Activated B cell treated with CpG ODN at 0.5 μM for 24 hours (primary cell): ENCODE data around the gene LTA. TPM values are rescaled to one million over a fixed set of nuclear protein-coding genes. Genes with fewer than 3 reads are reported as not detected.

ENCODE experiments used
- ATAC-seq: fragments of 200-7000 bp; cut with Tn5 transposase; one replicate; pipeline ENCODE4 v1.10.0; 2021; ENCODE audit warnings: low read depth, mild to moderate bottlenecking, moderate library complexity
- CTCF ChIA-PET: fragments of 350-600 bp; sonication (Branson Sonifier 250); formaldehyde crosslinking; loops from one replicate; lab custom pipeline; 2021; ENCODE audit warnings: antibody characterized with exemption; lab: Charles Lee
- POLR2A ChIA-PET: fragments of 350-600 bp; sonication (Branson Sonifier 250); formaldehyde crosslinking; loops from one replicate; lab custom pipeline; 2021; ENCODE audit warnings: antibody characterized with exemption; lab: Charles Lee
- DNase-seq: peaks from one replicate; pipeline ENCODE4 v3.0.0; 2022
- H3K27ac Mint-ChIP-seq: one replicate; pipeline ENCODE4 v1.8.0; 2020; ENCODE audit warnings: mixed read lengths
- H3K27me3 Mint-ChIP-seq: one replicate; pipeline ENCODE4 v1.8.0; 2021; ENCODE audit warnings: mixed read lengths
- H3K36me3 Mint-ChIP-seq: one replicate; pipeline ENCODE4 v1.8.0; 2021; ENCODE audit warnings: low read depth, mixed read lengths
- H3K4me1 Mint-ChIP-seq: one replicate; pipeline ENCODE4 v1.8.0; 2021; ENCODE audit warnings: mixed read lengths
- H3K4me3 Mint-ChIP-seq: one replicate; pipeline ENCODE4 v1.8.0; 2020; ENCODE audit warnings: mild to moderate bottlenecking, mixed read lengths
- H3K9me3 Mint-ChIP-seq: one replicate; pipeline ENCODE4 v1.8.0; 2020; ENCODE audit warnings: mixed read lengths
- intact Hi-C: fragments of 100-400 bp; cut with micrococcal nuclease; formaldehyde crosslinking; loops from one replicate; pipeline ENCODE4 v1.15.1; 2024
- total RNA-seq: library from RNA; stranded (reverse); gene quantifications from 2 replicates; pipeline ENCODE4 v1.2.3, GENCODE V29; 2022
- TF ChIP-seq, protein P1 (sequence below): fragments of 200-600 bp; IDR thresholded peaks from one replicate; pipeline ENCODE4 v1.8.0; 2022; ENCODE audit warnings: antibody characterized with exemption, mild to moderate bottlenecking

Gene LTA
- total RNA-seq, 1 donor from 2014 or later: 66.0 TPM

DNA sequence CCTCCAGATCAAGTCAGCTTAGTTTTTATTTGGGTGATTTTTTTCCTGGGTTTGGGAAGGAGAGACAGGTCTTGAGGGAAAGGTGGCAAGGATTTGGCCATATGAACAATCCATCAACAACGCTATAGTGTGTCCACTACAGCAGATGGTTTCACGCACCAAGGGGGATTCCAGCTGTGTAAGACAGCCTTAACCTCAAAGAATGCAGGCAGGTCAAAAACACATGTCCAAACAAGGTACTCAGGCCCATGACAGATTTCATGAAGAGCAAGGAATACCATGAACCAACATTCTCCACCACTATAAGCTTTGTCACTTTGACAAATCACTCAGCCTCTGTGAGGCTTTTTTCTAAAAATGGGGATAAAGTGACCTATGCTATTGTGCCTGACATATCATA lies 44.9 kb downstream of the LTA start:
- peaks cover 1% of the 10 kb centered on the region for H3K9me3 Mint-ChIP-seq
- no peaks in the 10 kb centered on the region for H3K27me3 Mint-ChIP-seq
- TF ChIP-seq, protein P1, sequence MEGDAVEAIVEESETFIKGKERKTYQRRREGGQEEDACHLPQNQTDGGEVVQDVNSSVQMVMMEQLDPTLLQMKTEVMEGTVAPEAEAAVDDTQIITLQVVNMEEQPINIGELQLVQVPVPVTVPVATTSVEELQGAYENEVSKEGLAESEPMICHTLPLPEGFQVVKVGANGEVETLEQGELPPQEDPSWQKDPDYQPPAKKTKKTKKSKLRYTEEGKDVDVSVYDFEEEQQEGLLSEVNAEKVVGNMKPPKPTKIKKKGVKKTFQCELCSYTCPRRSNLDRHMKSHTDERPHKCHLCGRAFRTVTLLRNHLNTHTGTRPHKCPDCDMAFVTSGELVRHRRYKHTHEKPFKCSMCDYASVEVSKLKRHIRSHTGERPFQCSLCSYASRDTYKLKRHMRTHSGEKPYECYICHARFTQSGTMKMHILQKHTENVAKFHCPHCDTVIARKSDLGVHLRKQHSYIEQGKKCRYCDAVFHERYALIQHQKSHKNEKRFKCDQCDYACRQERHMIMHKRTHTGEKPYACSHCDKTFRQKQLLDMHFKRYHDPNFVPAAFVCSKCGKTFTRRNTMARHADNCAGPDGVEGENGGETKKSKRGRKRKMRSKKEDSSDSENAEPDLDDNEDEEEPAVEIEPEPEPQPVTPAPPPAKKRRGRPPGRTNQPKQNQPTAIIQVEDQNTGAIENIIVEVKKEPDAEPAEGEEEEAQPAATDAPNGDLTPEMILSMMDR: no peak
- intact Hi-C loops: no loop called here
- H3K27ac Mint-ChIP-seq: peak overlapping the region; percentile 42
- H3K36me3 Mint-ChIP-seq: peaks cover 15% of the 10 kb centered on the region
- ChIA-PET CTCF (interaction anchor here (0.6 to 1.7 kb wide), 3 partner anchors 12 to 22 kb away, joined by 3 to 4 read pairs (median 3); no protein-coding TSS in a partner anchor), POLR2A (interaction anchor here (0.6 to 1.6 kb wide), 3 partner anchors 25 to 60 kb away, joined by 3 to 8 read pairs (median 7); partner anchors contain the start of gene NCR3)
- no peak overlapping the region for H3K4me3 Mint-ChIP-seq
- ATAC-seq (no peak), DNase-seq (no peak)
- peaks cover 53% of the 10 kb centered on the region for H3K4me1 Mint-ChIP-seq

DNA sequence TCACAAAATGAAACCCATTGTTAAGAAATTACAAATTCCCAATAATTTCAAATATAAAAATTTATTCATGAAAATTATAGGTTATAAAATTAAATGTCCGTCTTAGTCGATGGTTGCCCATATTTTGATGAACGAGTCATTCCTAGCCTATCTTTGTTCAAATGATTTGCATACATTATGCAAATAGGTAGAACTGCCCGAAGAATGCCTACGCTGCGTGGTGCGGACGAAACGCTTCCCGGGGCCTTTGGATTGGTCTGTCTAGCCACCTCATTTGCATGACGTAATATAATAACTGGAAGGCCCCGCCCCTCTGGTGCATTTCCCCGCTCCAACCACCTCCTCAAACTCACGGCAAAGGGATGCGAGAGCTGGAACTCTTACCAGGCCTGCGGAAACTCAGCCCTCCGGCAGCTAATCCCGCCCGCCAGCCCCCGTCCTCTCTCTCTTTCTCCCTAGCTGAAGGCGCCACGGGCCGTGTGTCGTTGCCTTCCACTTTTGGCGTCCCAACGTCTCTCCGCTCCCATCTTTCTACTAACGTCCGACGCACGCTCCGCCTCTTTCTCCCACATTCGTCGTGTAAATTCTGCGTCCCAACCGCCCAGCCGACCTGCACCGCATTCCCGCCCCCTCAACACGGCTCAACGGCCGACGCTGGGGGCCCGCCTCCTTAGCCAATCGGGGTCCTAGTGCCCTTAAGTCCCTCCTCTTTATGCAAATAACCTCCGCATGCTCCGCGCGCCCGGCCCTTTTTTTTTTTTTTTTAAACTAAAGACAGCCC lies 47.9 kb downstream of the LTA start:
- peak; percentile 84 for ATAC-seq
- TF ChIP-seq, protein P1: no peak
- peaks cover 42% of the 10 kb centered on the region for H3K36me3 Mint-ChIP-seq
- ChIA-PET CTCF (interaction anchor here (1.0 to 1.3 kb wide), 2 partner anchors 22 to 69 kb away, joined by 3 to 6 read pairs; no protein-coding TSS in a partner anchor), POLR2A (interaction anchor here (0.6 to 2.9 kb wide), 26 partner anchors 18 to 1178 kb away, joined by 3 to 34 read pairs (median 5); partner anchors contain the start of genes ABHD16A, BAG6, C6orf47 and CLIC1)
- peaks cover 46% of the 10 kb centered on the region for H3K4me1 Mint-ChIP-seq
- H3K27ac Mint-ChIP-seq: peak overlapping the region; percentile 94
- intact Hi-C loops: loop anchor here (1.0 to 5.0 kb wide), 12 partner anchors 32 to 1063 kb away; partner anchors contain the start of genes ABHD16A, BAG6, CLIC1 and DDX39B
- H3K27me3 Mint-ChIP-seq: no peaks in the 10 kb centered on the region
- peak; percentile 87 for DNase-seq
- peaks cover 1% of the 10 kb centered on the region for H3K9me3 Mint-ChIP-seq
- peak overlapping the region; percentile 86 for H3K4me3 Mint-ChIP-seq

DNA sequence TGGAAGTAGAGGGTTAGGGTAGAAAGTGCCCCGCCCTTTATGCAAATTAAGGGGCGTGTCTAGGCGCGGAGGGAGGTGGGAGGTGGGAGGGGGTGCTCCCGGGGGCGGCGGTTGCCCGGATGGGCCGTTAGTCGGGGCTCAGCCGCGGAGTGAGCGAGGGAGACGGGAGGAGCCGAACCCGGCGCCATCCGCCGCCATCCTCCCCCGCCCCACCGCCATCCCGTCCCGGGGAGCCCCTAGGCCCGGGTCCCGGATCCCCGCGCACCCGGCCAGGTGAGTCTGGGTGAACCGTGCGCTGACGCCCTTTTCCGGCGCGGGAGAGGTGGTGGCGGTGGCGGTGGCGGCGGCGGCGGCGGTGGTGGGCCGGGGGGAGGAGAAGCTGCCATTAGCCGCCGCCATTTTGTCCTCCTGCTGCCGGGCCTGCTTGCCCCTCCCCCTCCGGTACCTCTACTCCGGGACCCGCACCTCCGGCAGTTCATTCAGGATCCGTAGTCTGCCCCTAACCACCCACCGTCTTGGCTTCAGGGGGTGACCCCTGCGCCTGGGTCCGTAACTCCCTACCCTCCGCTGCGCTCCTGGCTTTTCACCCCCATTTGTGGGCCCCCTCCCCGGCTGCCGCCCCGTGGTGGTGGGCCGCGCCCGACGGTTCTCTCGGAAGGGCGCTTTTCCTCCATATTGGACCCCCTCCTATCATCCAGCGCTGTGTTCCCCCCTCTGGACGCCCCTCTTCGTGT lies 48.7 kb downstream of the LTA start, which contains the start of gene PRRC2A:
TSS of gene PRRC2A (plus strand) at position 130 of the 734 bp plus-strand sequence. CDS start 2,075 bp downstream, outside the sequence.
- ATAC-seq: peak; percentile 30
- intact Hi-C loops: loop anchor here (1.0 to 5.0 kb wide), 12 partner anchors 32 to 1064 kb away; partner anchors contain the start of genes ABHD16A, BAG6, CLIC1 and DDX39B
- Mint-ChIP-seq H3K4me3 (peak within 1 kb of the TSS; percentile 86), H3K9me3 (peaks cover 1% of the 10 kb centered on the region), H3K27ac (peak within 1 kb of the TSS; percentile 95), H3K4me1 (peaks cover 38% of the 10 kb centered on the region), H3K36me3 (peaks cover 50% of the 10 kb centered on the region), H3K27me3 (no peaks in the 10 kb centered on the region)
- POLR2A ChIA-PET: interaction anchor here (0.6 to 2.9 kb wide), 26 partner anchors 8 to 1177 kb away, joined by 3 to 34 read pairs (median 5); partner anchors contain the start of genes ABHD16A, BAG6, DDAH2 and DDX39B
- CTCF ChIA-PET: interaction anchor here (1.0 to 1.3 kb wide), 2 partner anchors 22 to 70 kb away, joined by 3 to 6 read pairs; no protein-coding TSS in a partner anchor
- DNase-seq: no peak
- TF ChIP-seq, protein P1: no peak

DNA sequence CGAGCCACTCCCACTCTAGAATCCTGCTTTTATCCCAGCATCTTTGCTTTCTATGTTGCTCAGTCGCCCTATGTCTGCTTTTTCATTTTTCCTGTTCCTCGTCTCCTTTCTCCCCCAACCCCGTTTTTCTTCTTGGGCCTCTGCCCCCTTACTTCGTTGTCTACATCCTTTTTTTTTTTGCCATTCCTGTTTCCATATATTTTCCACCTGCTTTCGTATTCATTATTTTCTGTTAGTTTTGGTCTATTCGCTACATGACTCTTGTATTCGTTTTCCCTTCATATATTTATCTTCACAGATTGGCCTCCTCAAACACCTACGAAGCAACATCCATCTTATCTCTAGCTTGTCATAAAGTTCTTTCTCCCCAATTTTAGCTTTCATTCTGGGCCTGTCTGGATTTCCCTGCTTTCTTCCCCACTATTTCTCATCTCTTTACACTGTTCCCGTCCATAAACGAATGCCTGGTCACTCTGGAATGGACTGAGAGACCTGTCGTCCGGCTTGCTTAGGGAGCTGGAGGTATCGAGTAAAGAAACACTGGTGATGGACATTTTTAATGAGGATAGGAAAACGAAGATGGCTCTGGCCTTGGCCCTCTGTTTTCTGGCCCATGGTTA lies 49.3 kb downstream of the LTA start:
- CTCF ChIA-PET: interaction anchor here (1.1 kb wide), 1 partner anchor 72 kb away, joined by 4 read pairs; no protein-coding TSS in a partner anchor
- TF ChIP-seq, protein P1: no peak
- Mint-ChIP-seq H3K9me3 (peaks cover 1% of the 10 kb centered on the region), H3K4me3 (peak overlapping the region; percentile 86), H3K36me3 (peaks cover 57% of the 10 kb centered on the region), H3K4me1 (peaks cover 32% of the 10 kb centered on the region), H3K27ac (peak overlapping the region; percentile 95), H3K27me3 (no peaks in the 10 kb centered on the region)
- ATAC-seq (no peak), DNase-seq (no peak)
- POLR2A ChIA-PET: interaction anchor here (0.6 to 2.9 kb wide), 21 partner anchors 8 to 1007 kb away, joined by 3 to 34 read pairs (median 6); partner anchors contain the start of genes BAG6, DDAH2, DDX39B and GPANK1
- intact Hi-C loops: loop anchor here (2.0 to 5.0 kb wide), 5 partner anchors 41 to 1065 kb away; partner anchors contain the start of genes CLIC1, GNL1, NELFE and PRR3
